H1 (cell line): Measurements from ENCODE around the gene CD248. TPM values are rescaled to one million over a fixed set of nuclear protein-coding genes. Genes with fewer than 3 reads are reported as not detected.

Experiments used
- ASH2L ChIP-seq: fragments of 200-600, 300-600 bp; sonication (generic); IDR thresholded peaks from one replicate; pipeline ENCODE4 v1.7.1; 2017; ENCODE audit warnings: low read length
- CBX8 ChIP-seq: fragments of 300-800, 300-1000 bp; sonication (generic); IDR thresholded peaks from 2 replicates; pipeline ENCODE4 v1.7.1; 2016; ENCODE audit warnings: low read depth, low read length, borderline replicate concordance
- CHD7 ChIP-seq: fragments of 300-600 bp; sonication (generic); IDR thresholded peaks from 2 replicates; pipeline ENCODE4 v1.7.1; 2012; ENCODE audit warnings: low read length, moderate library complexity, mild to moderate bottlenecking, inconsistent platforms; ENCODE audit not compliant: insufficient replicate concordance
- CTBP2 ChIP-seq: IDR thresholded peaks from 2 replicates; pipeline ENCODE4 v1.7.0; 2011; ENCODE audit warnings: borderline replicate concordance, mild to moderate bottlenecking, moderate library complexity, mixed read lengths, low read length; ENCODE audit not compliant: insufficient read depth, insufficient read length
- FOSL1 ChIP-seq: IDR thresholded peaks from 2 replicates; pipeline ENCODE4 v1.6.1; 2011; ENCODE audit warnings: mild to moderate bottlenecking, low read depth, low read length, moderate library complexity; ENCODE audit not compliant: insufficient read depth
- JUND ChIP-seq: IDR thresholded peaks from 2 replicates; pipeline ENCODE4 v1.6.1; 2011; ENCODE audit warnings: mild to moderate bottlenecking, improper control_type of control experiment, low read length
- NRF1 ChIP-seq: IDR thresholded peaks from 2 replicates; pipeline ENCODE4 v1.6.1; 2011; ENCODE audit warnings: mild to moderate bottlenecking, low read depth, low read length, improper control_type of control experiment
- SP2 ChIP-seq: IDR thresholded peaks from 2 replicates; pipeline ENCODE4 v1.6.1; 2012; ENCODE audit warnings: mild to moderate bottlenecking, low read length, inconsistent platforms
- polyA plus RNA-seq, 7 experiments: library from polyadenylated mRNA; depleted of rRNA in 3 of 7; stranded (reverse) in 5 of 7; unstranded in 2 of 7; fragments of >200 nt in 5 of 7; fragments of 200-250 nt in 2 of 7; gene quantifications; 1 replicate in 5 of 7; 2 replicates in 1 of 7; 4 replicates in 1 of 7; pipeline versions ENCODE4 v1.2.1 to v1.2.3, GENCODE V29; 2011 to 2013; ENCODE audit warnings: missing spikeins in 2 of 7, mixed read lengths in 2 of 7
- total RNA-seq: library from RNA; stranded (reverse); fragmentation: NEBNext Ultra II Directional; extraction: Animal tissue kit (Norgen Biotek cat#: 25700); gene quantifications from 2 replicates; pipeline ENCODE4 v1.2.1, GENCODE V29; 2021
- TF ChIP-seq, protein P1 (sequence below): IDR thresholded peaks from 2 replicates; pipeline ENCODE4 v1.6.1; 2012; ENCODE audit warnings: inconsistent platforms

CD248 gene
- total and polyA plus RNA-seq, 2 of the 8 experiments (the other 6 are each of a cell fraction or from before 2014, with no cell fraction given), result 2.7 to 3.9 TPM

DNA sequence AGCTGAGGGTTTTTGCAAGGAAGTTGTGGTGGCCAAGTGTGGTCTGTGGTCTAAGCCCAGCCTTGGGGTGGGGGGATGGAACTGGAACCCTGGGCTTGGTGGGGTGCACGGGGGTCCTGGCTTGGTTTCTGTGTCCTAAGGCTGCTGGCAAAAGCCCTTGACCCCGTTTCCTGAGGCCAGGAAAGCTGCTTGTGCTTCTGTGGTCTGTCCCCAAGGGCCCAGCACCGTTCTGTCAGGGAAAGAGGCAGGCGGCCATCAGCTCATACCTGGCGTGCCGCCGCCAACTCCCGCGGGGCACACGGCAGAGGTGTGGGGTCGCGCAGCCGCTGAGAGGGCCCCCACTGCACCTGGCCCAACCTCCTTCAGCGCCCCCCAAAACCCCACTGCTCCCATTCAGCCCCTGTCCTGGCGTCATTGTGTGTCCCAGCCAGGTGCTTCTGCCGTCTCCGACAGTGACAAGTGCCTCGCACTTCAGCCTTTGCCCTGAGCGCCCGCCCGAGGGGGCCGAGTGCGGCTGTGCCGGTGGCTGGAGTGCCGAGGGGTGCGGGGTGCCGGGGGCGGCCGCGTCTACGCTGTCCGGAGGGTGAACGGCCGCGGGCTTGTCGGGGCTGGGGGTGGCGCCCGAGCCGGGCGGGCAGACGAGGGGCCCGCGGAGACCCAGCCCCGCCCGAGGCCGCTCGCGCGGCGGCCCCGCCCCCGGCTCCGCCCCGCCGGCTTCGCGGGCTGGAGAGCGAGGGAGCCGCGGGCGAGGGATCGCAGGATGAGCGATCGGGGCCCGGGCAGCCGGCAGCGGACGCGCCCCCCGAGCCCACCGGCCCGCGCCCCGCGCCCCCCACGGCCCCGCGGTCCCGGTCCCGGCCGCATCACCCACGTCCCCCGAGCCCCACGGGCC, 39.1 kb downstream of the CD248 start, which contains the start of gene CNIH2 (continued):
- TF ChIP-seq SP2, result no peak
- no peak for TF ChIP-seq FOSL1
- TF ChIP-seq CBX8, result no peak
- TF ChIP-seq JUND, result no peak
- TF ChIP-seq CTBP2, result no peak
- no peak for TF ChIP-seq ASH2L
- TF ChIP-seq CHD7, result no peak
- no peak for TF ChIP-seq NRF1
- TF ChIP-seq, protein P1, sequence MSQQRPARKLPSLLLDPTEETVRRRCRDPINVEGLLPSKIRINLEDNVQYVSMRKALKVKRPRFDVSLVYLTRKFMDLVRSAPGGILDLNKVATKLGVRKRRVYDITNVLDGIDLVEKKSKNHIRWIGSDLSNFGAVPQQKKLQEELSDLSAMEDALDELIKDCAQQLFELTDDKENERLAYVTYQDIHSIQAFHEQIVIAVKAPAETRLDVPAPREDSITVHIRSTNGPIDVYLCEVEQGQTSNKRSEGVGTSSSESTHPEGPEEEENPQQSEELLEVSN, result no peak
